GM12874 (cell line): ENCODE data around the gene FILIP1.

ENCODE experiments used
- TF ChIP-seq, protein P1 (sequence below): IDR thresholded peaks from 2 replicates; pipeline ENCODE4 v1.5.1; 2011; ENCODE audit warnings: low read depth, mild to moderate bottlenecking, control low read depth, low read length, moderate library complexity; ENCODE audit not compliant: insufficient read depth

FILIP1 gene

DNA sequence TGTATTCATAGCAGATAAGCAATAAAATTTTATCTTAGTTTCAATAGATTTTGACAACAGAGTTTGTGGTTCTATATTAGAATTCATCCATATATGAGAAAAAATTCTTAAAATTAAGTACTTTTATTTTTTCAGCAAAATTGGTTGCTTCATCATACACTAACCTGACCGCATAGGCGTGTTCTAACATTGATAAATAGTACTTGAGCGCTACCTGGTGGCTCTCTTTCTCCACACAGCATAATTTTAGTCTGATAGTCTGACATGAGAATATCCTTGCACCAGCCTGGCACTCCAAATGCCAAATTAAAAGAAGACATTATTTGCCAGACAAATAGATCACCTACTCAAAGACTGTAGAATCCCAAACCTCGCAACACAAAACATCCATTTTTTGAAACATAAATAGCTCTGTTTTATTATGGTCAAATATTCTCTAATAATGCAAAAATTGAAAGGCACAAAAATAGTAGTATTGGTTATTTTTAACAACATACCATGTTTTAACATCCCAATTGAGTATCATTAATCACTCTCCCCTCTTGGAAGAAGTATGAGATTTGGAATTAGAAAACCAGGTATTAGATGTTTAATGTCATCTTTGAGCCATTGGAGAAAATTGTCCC lies 33.0 kb upstream of the FILIP1 start:
- TF ChIP-seq, protein P1, sequence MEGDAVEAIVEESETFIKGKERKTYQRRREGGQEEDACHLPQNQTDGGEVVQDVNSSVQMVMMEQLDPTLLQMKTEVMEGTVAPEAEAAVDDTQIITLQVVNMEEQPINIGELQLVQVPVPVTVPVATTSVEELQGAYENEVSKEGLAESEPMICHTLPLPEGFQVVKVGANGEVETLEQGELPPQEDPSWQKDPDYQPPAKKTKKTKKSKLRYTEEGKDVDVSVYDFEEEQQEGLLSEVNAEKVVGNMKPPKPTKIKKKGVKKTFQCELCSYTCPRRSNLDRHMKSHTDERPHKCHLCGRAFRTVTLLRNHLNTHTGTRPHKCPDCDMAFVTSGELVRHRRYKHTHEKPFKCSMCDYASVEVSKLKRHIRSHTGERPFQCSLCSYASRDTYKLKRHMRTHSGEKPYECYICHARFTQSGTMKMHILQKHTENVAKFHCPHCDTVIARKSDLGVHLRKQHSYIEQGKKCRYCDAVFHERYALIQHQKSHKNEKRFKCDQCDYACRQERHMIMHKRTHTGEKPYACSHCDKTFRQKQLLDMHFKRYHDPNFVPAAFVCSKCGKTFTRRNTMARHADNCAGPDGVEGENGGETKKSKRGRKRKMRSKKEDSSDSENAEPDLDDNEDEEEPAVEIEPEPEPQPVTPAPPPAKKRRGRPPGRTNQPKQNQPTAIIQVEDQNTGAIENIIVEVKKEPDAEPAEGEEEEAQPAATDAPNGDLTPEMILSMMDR = peak; percentile 48

DNA sequence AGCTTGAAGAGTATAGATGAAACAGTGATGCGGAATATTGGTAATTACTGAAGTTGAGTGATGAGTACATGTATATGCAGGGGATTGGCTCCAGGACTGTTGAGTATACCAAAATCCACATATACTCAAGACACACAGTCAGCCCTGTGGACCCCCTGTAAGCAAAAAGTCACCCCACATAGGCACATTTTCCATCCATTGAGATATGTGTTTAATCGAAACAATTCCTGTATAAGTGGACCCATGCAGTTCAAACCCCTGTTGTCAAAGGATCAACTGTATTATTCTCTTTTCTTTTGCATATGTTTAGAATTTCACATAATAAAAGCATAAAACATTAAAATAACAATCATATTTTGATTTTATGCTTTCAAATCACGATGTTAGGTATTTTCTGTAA lies 32.1 kb upstream of the FILIP1 start:
- TF ChIP-seq, protein P1 = no peak

DNA sequence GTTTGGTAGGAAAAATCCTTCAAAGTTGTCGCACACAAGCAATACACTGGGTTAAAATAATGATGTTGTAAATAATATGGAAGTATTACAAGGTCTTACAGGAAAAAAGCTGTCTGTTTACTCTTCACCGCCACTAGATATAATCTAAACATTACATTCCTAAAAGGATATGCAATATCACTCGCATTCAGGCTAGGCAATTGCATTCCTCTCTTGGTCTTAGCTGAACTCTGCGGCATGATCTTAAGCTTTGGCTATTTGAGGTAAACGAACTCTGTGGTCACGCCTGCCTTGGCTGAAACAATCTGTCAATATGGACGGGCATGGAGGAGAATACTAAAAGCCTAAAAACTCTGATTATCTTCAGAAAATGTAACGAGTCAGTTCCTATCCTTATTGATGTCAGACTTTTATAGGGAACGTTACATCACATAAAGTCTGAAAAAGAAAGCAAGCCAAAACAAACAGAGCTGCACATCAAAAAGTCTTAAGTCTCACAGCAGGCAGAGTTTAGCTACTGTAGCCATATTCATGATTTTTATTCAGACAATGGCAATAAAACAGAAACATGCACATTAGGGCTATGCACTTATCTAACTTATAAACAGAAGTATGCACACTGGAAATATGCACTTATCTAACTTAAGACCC lies 30.8 kb upstream of the FILIP1 start:
- TF ChIP-seq, protein P1 = no peak

DNA sequence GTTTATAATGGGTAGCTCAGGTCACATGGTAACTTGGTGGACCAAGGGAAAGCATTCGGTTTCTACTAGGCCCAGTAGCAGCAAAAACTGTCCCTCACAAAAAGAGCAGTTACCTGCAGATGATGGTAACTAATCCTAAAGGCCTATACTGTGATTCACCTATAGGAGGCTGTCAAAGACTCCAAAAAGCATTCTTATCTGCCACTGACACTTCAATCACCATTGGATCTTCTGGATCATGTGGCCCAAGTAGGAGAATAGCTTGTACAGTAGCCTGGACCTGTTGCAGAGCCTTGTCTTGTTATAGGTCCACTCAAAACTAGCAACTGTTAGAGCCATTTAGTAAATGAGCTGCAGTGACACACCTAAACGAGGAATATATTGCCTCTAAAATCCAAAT lies 23.2 kb upstream of the FILIP1 start:
- TF ChIP-seq, protein P1 = no peak

DNA sequence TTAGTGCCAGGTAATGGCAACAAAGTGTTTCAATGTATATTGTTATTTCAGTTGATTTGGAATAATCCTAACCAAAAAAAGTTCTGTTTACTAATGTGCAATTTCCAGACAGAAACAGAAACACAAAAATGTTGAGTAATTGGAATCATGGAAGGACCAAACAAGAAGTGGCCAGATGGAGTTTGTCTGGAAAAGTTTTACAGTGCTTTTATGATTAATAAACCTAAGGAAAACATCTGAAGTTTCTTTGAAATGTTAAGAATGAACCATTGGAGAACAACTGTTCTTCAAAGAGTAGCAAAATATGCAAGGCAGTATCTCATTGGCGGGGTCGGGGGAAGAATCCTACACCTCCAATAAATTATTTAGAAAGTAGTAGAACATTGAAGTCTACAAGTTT lies 19.0 kb upstream of the FILIP1 start:
- TF ChIP-seq, protein P1 = no peak

DNA sequence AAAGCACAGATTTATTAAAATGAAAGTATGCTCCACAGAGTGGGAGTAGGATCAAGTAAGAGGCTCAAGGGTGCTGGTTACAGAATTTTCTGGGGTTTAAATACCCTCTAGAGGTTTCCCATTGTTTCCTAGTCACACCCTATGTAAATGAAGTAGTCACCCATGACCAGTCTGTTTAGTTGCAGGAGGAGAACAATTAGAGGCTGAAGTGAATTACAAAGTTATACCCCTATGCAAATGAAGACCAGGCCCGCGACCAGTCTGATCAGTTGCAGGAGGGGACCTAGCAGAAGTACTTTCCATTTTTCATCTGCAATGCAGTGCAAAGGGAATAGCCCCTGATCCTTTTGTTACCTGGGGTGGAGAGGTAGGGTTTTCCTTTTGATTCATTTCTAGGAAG lies 11.8 kb upstream of the FILIP1 start:
- TF ChIP-seq, protein P1 = no peak

DNA sequence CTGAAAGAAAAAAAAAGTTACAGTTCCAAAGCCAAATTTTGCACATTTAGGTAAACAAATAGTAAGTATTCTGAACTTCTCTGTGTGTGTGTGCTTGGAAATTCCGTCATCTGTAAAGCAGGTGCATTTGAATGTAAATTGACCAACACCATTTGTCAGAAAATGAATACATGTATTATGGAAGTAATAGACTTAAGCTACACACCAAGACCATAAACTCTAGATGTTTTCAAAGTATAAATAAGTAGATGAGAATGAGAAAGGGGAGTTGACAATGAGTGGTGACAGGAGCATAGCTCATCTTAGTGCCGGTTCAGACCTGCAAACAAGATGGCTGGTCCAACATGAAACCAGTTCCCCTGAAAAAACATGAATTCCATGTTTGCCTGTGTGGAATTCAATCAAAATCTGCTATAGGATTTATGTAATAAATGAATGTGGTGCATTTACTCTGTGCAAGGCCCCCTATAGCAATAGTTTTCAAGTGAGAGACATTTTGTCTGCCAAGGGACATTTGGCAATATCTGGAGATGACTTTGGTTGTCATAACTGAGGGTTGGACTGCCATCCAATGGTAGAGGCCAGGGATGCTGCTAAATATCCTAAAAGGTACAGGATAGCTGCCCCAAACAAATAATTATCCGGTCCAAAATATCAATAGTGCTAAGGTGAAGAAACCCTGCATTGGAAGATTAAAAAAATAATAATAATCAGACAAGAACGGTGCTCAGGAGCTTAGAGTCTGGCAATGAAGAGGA lies 11.0 kb upstream of the FILIP1 start:
- TF ChIP-seq, protein P1 = no peak
